Stimulated activated CD4-positive, alpha-beta T cell treated with anti-CD3 and anti-CD28 coated beads, Interleukin-12 subunit alpha, Interleukin-12 subunit beta, amount 100 ng/mL, for 48 hours (primary cell): Measurements from ENCODE around the gene MTHFSD.
"Not testable (repeated sequence)": the region's sequence is repeated elsewhere in the genome, so short reads cannot be mapped to it uniquely, and the experiment has no call there.

Experiments
- DNase-seq, 3 donors: peaks; one replicate each; pipeline ENCODE4 v3.0.0-alpha.2; 2020; ENCODE audit warnings: low read depth in 2 of 3, low spot score in 1 of 3

Gene MTHFSD

GRCh38 chr16:86554917-86555703 lies at the start of gene MTHFSD:
Gene MTHFSD, minus strand, starts transcription at chr16:86555235. Its CDS starts 51 bp downstream, at chr16:86555184.
- DNase-seq, result peak; percentile 92 to 95 (median 92)

- DNase-seq, result peak in 2 of 3 donors; percentile 3 to 15
Observed at GRCh38 chr16:86604436-86605193, 49.6 kb upstream of the MTHFSD start.

- DNase-seq, result no peak
Observed at GRCh38 chr16:86602521-86602920, 47.5 kb upstream of the MTHFSD start.

GRCh38 chr16:86601356-86601755 lies 46.3 kb upstream of the MTHFSD start:
- no peak for DNase-seq

- DNase-seq, result no peak
Observed at GRCh38 chr16:86598607-86599565, 43.9 kb upstream of the MTHFSD start.

- no peak for DNase-seq
Observed at GRCh38 chr16:86597880-86598606, 43.0 kb upstream of the MTHFSD start.

GRCh38 chr16:86597126-86597879 lies 42.3 kb upstream of the MTHFSD start:
- DNase-seq, result no peak

- no peak for DNase-seq
Observed at GRCh38 chr16:86595983-86596605, 41.1 kb upstream of the MTHFSD start.

- no peak for DNase-seq
Observed at GRCh38 chr16:86594721-86595120, 39.7 kb upstream of the MTHFSD start.

- DNase-seq, result no peak
Observed at GRCh38 chr16:86593913-86594620, 39.0 kb upstream of the MTHFSD start.

- DNase-seq, result no peak
Observed at GRCh38 chr16:86591270-86591669, 36.2 kb upstream of the MTHFSD start.

GRCh38 chr16:86590501-86591144 lies 35.6 kb upstream of the MTHFSD start:
- no peak for DNase-seq

- DNase-seq, result not testable (repeated sequence)
Observed at GRCh38 chr16:86587955-86588354, 32.9 kb upstream of the MTHFSD start.

- DNase-seq, result no peak
Observed at GRCh38 chr16:86587487-86587886, 32.5 kb upstream of the MTHFSD start.

- no peak for DNase-seq
Observed at GRCh38 chr16:86585821-86586611, 31.0 kb upstream of the MTHFSD start.

- DNase-seq, result no peak
Observed at GRCh38 chr16:86584726-86585721, 30.0 kb upstream of the MTHFSD start.
